GM12891 (cell line): ENCODE results near the gene C17orf107.
"Not testable (repeated sequence)": the region's sequence is repeated elsewhere in the genome, so short reads cannot be mapped to it uniquely, and the experiment has no call there.

Source experiments
- DNase-seq: peaks from one replicate; pipeline ENCODE4 v3.0.0; 2011; ENCODE audit warnings: low spot score; ENCODE audit not compliant: insufficient read length
- FAIRE-seq: peaks from 2 replicates; lab custom pipeline; 2011; peaks lifted over from hg19 to GRCh38; lab: Jason Lieb, UNC
- PAX5 ChIP-seq: IDR thresholded peaks from 2 replicates; pipeline ENCODE4 v1.6.1; 2011; ENCODE audit warnings: low read length, moderate library complexity, mild to moderate bottlenecking; ENCODE audit not compliant: insufficient read depth, severe bottlenecking
- POLR2A ChIP-seq: IDR thresholded peaks from 2 replicates; pipeline ENCODE4 v1.6.1; 2011; ENCODE audit warnings: low read depth, low read length, control low read depth
- POLR2AphosphoS5 ChIP-seq: IDR thresholded peaks from 2 replicates; pipeline ENCODE4 v1.6.1; 2011; ENCODE audit warnings: low read depth, low read length, control low read depth
- POU2F2 ChIP-seq: IDR thresholded peaks from 2 replicates; pipeline ENCODE4 v1.6.1; 2011; ENCODE audit warnings: low read depth, mild to moderate bottlenecking, control low read depth, low read length, moderate library complexity
- SPI1 ChIP-seq: IDR thresholded peaks from 2 replicates; pipeline ENCODE4 v1.6.1; 2011; ENCODE audit warnings: low read depth, low read length, control low read depth
- TAF1 ChIP-seq: IDR thresholded peaks from 2 replicates; pipeline ENCODE4 v1.6.1; 2011; ENCODE audit warnings: low read depth, low read length, control low read depth

Gene C17orf107

GRCh38 chr17:4858068-4858881, 41.1 kb upstream of the C17orf107 start:
- no peak for FAIRE-seq
- TF ChIP-seq PAX5 (no peak), POLR2A (no peak), POLR2AphosphoS5 (no peak)
- DNase-seq: no peak

GRCh38 chr17:4858882-4859260, 40.5 kb upstream of the C17orf107 start:
- FAIRE-seq (no peak), DNase-seq (no peak)
- TF ChIP-seq POU2F2: no peak
- no peak for TF ChIP-seq TAF1
- no peak for TF ChIP-seq POLR2AphosphoS5
- no peak for TF ChIP-seq POLR2A
- no peak for TF ChIP-seq SPI1
- TF ChIP-seq PAX5: no peak

- DNase-seq (no peak), FAIRE-seq (no peak)
Measured at GRCh38 chr17:4859816-4860625, 39.3 kb upstream of the C17orf107 start.

DNA sequence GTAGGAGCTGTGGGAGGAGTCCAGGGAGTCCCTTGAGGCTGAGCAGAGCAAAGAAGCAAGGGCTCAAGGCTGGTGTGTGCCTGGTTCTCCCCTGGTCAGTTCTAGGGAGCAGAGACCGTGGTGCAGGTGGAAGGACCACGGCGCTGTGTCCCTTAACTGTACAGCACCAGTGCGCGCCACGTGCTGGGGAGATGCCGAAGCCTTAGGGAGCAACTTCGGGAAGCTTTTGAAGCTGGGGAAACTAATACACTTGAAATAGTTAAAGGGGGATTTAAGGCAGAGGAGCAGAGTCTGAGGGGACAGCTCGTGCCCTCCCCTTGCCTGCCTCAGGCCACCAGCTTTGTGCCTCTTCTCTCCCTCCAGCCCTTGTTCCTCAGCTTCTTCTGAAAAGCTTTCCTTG, 38.7 kb upstream of the C17orf107 start:
- DNase-seq (no peak), FAIRE-seq (no peak)
- TF ChIP-seq PAX5: no peak

More at GRCh38 chr17:4859816-4860625, 39.3 kb upstream of the C17orf107 start:
- TF ChIP-seq PAX5 (no peak), POLR2AphosphoS5 (no peak), SPI1 (no peak), TAF1 (no peak), POLR2A (no peak), POU2F2 (no peak)

GRCh38 chr17:4861052-4861451, 38.3 kb upstream of the C17orf107 start:
- no peak for DNase-seq
- no peak for FAIRE-seq
- no peak for TF ChIP-seq TAF1

DNA sequence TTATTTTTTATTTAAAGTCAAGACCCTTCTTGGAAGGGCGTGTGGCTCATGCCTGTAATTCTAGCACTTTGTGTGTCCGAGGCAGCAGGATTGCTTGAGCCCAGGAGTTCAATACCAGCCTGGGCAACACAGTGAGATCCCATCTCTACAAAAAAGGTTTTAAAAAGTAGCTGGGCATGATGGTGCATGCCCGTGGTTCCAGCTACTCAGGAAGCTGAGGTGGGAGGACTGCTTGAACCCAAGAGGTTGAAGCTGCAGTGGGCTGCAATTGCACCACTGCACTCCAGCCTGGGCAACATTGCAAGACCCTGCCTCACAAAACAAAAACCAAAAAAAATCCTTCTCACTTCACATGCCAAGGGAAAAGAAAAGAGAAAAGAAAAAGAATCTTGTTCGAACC, 36.6 kb upstream of the C17orf107 start:
- no peak for DNase-seq
- TF ChIP-seq POLR2A (no peak), SPI1 (no peak), PAX5 (no peak)
- FAIRE-seq: no peak

- DNase-seq (no peak), FAIRE-seq (no peak)
- TF ChIP-seq POLR2AphosphoS5: no peak
- no peak for TF ChIP-seq SPI1
- no peak for TF ChIP-seq PAX5
- TF ChIP-seq TAF1: no peak
- TF ChIP-seq POU2F2: no peak
- TF ChIP-seq POLR2A: no peak
Measured at GRCh38 chr17:4863321-4863720, 36.0 kb upstream of the C17orf107 start.

- DNase-seq, FAIRE-seq: not testable (repeated sequence)
Measured at GRCh38 chr17:4867535-4867934, 31.8 kb upstream of the C17orf107 start.

DNA sequence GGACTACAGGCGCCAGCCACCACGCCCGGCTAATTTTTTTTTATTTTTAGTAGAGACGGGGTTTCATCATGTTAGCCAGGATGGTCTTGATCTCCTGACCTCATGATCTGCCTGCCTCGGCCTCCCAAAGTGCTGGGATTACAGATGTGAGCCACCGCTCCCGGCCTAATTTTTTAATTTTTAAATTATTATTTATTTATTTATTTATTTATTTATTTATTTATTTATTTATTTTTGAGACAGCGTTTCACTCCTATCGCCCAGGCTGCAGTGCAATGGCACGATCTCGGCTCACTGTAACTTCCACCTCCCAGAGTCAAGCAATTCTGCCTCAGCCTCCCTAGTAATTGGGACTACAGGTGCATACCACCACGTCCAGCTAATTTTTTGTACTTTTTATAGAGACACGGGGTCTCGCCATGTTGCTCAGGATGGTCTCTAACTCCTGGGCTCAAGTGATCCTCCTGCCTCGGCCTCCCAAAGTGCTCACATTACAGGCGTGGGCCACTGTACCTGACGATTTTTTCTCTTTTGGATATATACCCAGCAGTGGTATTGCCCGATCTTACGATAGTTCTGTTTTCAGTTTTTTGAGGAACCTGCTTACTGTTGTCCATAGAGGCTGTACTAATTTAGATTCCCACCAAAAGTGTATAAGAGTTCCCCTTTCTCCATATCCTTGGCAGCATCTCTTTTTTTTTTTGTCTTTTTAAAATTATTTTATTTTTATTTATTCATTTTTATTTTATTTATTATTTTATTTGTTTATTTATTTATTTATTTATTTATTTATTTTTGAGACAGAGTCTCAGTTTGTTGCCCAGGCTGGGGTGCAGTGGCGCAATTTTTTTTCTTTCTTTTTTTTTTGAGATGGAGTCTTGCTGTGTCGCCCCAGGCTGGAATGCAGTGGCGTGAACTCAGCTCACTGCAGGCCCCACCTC, 30.0 kb upstream of the C17orf107 start:
- not testable (repeated sequence) for DNase-seq, FAIRE-seq

GRCh38 chr17:4870855-4871254, 28.5 kb upstream of the C17orf107 start:
- DNase-seq (no peak), FAIRE-seq (no peak)
- TF ChIP-seq TAF1 (no peak), POLR2A (no peak), POU2F2 (no peak), PAX5 (no peak), SPI1 (no peak), POLR2AphosphoS5 (no peak)
